ENCODE data around the gene KANSL1L. TPM values are rescaled to one million over a fixed set of nuclear protein-coding genes. Genes with fewer than 3 reads are reported as not detected.

The KANSL1L gene
- total and polyA plus RNA-seq, 12 donors: 4.0 to 27.3 (median 18.9) TPM

DNA sequence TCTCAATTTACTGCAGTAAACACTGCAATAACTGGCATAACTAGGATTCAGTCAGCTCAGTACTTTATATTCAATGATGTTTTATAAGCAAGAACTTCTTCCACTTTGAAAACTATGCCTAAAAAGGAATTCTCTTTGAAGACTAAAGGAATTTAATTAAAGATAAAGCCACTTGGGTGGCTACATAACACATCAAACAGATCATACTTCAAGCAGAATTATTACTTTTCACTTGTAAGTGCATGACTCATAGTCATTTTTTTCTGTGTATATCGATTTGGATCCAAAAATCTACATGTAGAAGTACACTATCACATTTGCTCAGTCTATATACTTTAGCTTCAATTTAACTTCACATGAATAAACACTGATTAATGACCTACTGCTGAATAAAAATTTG lies 4.0 kb downstream of the KANSL1L start:
- WGBS, 2 donors: 44 to 64% methylated on average over 1 of the region's 1 CpG
- Histone ChIP-seq H3K4me3 (peak overlapping the region in 1 of 10 donors; percentile 1), H3K27me3 (peaks cover 0 to 4% (median 0%) of the 10 kb centered on the region in 7 donors), H3K27ac (peak overlapping the region in 9 of 10 donors; percentile 28 to 100 (median 99)), H3K4me1 (peaks cover 3 to 59% (median 56%) of the 10 kb centered on the region in 9 donors), H3K36me3 (no peaks in the 10 kb centered on the region), H3K9me3 (no peaks in the 10 kb centered on the region)
- intact Hi-C loops (cut with DNase I): no loop called here
- ATAC-seq (no peak), DNase-seq (no peak)
- TF ChIP-seq, protein P1, sequence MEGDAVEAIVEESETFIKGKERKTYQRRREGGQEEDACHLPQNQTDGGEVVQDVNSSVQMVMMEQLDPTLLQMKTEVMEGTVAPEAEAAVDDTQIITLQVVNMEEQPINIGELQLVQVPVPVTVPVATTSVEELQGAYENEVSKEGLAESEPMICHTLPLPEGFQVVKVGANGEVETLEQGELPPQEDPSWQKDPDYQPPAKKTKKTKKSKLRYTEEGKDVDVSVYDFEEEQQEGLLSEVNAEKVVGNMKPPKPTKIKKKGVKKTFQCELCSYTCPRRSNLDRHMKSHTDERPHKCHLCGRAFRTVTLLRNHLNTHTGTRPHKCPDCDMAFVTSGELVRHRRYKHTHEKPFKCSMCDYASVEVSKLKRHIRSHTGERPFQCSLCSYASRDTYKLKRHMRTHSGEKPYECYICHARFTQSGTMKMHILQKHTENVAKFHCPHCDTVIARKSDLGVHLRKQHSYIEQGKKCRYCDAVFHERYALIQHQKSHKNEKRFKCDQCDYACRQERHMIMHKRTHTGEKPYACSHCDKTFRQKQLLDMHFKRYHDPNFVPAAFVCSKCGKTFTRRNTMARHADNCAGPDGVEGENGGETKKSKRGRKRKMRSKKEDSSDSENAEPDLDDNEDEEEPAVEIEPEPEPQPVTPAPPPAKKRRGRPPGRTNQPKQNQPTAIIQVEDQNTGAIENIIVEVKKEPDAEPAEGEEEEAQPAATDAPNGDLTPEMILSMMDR (IDR thresholded peaks at IDR 0.05): no peak

DNA sequence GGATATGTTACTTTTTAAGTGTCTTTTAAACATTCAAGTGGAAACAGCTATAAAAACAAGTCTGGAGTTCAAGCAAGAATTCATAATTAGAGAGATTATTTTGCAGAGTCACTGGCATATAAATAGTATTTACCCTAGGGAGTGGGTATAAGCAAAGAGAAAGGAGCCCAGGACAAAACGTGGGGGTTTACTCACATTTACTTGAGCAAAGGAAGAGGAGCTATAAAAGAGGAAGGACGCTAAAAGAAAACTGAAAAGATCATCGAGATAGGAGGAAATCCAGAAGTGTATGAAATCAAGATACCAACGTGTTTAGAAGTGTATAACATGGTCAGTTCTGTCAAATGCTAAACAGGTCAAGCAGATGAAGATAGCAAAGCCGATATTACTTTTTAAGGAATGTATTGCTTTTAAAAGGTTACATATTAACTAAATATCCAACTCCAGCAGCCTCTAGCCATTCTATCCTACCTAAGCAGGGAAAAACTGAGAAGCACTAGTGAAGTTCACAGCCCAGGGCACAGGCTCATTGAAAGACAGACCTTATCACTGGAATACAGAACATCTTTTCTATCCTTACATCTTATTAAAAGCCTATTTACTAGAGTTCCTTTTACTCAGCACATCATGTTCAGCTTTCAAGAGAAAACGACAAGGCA lies 8.6 kb downstream of the KANSL1L start:
- ATAC-seq: peak in 2 of 8 donors; percentile 55 to 58
- Histone ChIP-seq H3K36me3 (peaks cover 0 to 1% (median 0%) of the 10 kb centered on the region in 9 donors), H3K27me3 (no peaks in the 10 kb centered on the region), H3K4me1 (peaks cover 0 to 47% (median 37%) of the 10 kb centered on the region in 9 donors), H3K27ac (peak overlapping the region in 6 of 10 donors; percentile 1 to 46 (median 30)), H3K9me3 (no peaks in the 10 kb centered on the region), H3K4me3 (no peak overlapping the region)
- TF ChIP-seq, protein P1 (IDR thresholded peaks at IDR 0.05): no peak
- WGBS, 2 donors: 29 to 40% methylated on average over 6 of the region's 6 CpGs
- intact Hi-C loops (cut with DNase I): no loop called here
- DNase-seq: no peak

DNA sequence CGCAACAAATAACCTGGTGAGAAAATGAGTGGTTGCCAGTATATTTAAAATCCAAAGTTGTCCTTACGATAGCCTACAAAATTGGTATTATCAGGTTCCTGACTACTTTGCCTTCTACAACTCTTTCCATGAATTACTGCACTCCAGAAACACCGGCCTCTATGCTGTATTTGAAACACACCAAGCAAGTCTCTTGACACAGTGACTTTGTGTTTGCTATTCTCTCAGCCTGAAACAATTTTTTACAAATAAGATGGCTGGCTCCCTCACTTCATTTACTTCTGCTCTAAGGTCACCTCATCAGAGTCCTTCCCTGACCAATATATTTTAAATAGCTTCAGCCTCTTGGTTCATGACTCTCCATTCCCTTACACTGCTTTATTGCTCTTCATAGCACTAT lies 12.2 kb downstream of the KANSL1L start:
- H3K27me3 ChIP-seq: no peaks in the 10 kb centered on the region
- no peak overlapping the region for H3K27ac ChIP-seq
- WGBS, 2 donors: 81 to 95% methylated on average over 3 of the region's 3 CpGs
- TF ChIP-seq, protein P1 (IDR thresholded peaks at IDR 0.05): no peak
- ATAC-seq: no peak
- DNase-seq: no peak
- no peaks in the 10 kb centered on the region for H3K9me3 ChIP-seq
- peaks cover 0 to 26% (median 20%) of the 10 kb centered on the region in 9 donors for H3K4me1 ChIP-seq
- no peak overlapping the region for H3K4me3 ChIP-seq
- H3K36me3 ChIP-seq: peaks cover 0 to 29% (median 3%) of the 10 kb centered on the region in 9 donors
- intact Hi-C loops (cut with DNase I): no loop called here

DNA sequence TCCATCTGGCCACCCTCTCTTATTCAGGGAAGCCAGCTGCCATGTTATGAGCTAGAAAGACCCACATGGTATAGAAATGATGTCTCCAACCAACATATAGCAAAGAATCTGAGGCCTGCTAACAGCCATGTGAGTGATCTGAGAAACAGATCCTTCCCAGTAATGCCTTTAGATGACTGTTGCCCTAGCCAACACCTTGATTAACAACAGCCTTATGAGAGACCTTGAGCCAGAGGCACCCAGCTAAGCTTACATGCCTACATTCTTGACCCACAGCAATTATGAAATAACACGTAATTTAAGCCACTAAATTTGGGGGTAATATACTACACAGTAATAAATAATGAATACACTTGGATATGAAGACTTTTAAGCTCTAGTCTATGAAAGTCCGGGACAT lies 13.0 kb downstream of the KANSL1L start:
- H3K4me1 ChIP-seq: peaks cover 0 to 27% (median 18%) of the 10 kb centered on the region in 9 donors
- TF ChIP-seq, protein P1 (IDR thresholded peaks at IDR 0.05): no peak
- 92 to 93% methylated on average over 2 of the region's 2 CpGs for WGBS, 2 donors
- DNase-seq: no peak
- intact Hi-C loops (cut with DNase I): no loop called here
- no peaks in the 10 kb centered on the region for H3K9me3 ChIP-seq
- H3K36me3 ChIP-seq: peaks cover 0 to 37% (median 11%) of the 10 kb centered on the region in 9 donors
- no peaks in the 10 kb centered on the region for H3K27me3 ChIP-seq
- H3K4me3 ChIP-seq: no peak overlapping the region
- no peak for ATAC-seq
- no peak overlapping the region for H3K27ac ChIP-seq
